A673 (cell line): ENCODE measurements around the gene CBX1. TPM values are rescaled to one million over a fixed set of nuclear protein-coding genes. Genes with fewer than 3 reads are reported as not detected.

Experiments
- BruUV-seq: library from RNA; stranded (reverse); fragments of 400-500 nt; replicated peaks from 2 replicates; lab custom pipeline; 2021; lab: Mats Ljungman, UMichigan
- CTCF ChIA-PET: fragments of 300-600 bp; sonication (Branson Sonifier 250); formaldehyde crosslinking; loops from one replicate; lab custom pipeline; 2022; ENCODE audit warnings: antibody characterized with exemption; lab: Charles Lee
- POLR2A ChIA-PET: fragments of 300-600 bp; sonication (Branson Sonifier 250); formaldehyde crosslinking; loops from one replicate; lab custom pipeline; 2022; ENCODE audit warnings: antibody characterized with exemption; ENCODE audit not compliant: low non-redundant PET; lab: Charles Lee
- DNase-seq: peaks from one replicate; pipeline ENCODE4 v3.0.0-alpha.2; 2015; ENCODE audit warnings: low spot score
- H3K27ac ChIP-seq: fragments of 200-600 bp; sonication (generic); 2 replicates; pipeline ENCODE4 v1.5.1; 2016; ENCODE audit warnings: mixed run types, low read depth, mild to moderate bottlenecking, mixed read lengths, antibody characterized with exemption, low read length; ENCODE audit not compliant: poor library complexity, severe bottlenecking
- H3K27me3 ChIP-seq: fragments of 200-600 bp; sonication (generic); replicated peaks from 2 replicates; pipeline ENCODE4 v1.6.1; 2017; ENCODE audit warnings: mixed run types, low read depth, mild to moderate bottlenecking, mixed read lengths, antibody characterized with exemption, low read length; ENCODE audit not compliant: insufficient read depth, poor library complexity
- H3K36me3 ChIP-seq: fragments of 200-600 bp; sonication (generic); 2 replicates; pipeline ENCODE4 v1.6.1; 2016; ENCODE audit warnings: mixed run types, mild to moderate bottlenecking, mixed read lengths, antibody characterized with exemption, low read length; ENCODE audit not compliant: insufficient read depth, poor library complexity, severe bottlenecking
- H3K4me1 ChIP-seq: fragments of 200-600 bp; sonication (generic); 2 replicates; pipeline ENCODE4 v1.6.1; 2017; ENCODE audit warnings: mixed run types, mild to moderate bottlenecking, mixed read lengths, antibody characterized with exemption, low read length; ENCODE audit not compliant: insufficient read depth, poor library complexity, severe bottlenecking
- H3K4me3 ChIP-seq: fragments of 200-600 bp; sonication (generic); 2 replicates; pipeline ENCODE4 v1.5.1; 2016; ENCODE audit warnings: low read depth, mixed run types, mild to moderate bottlenecking, mixed read lengths, low read length; ENCODE audit not compliant: poor library complexity, severe bottlenecking
- H3K9me3 ChIP-seq: fragments of 200-600 bp; sonication (generic); 2 replicates; pipeline ENCODE4 v1.6.1; 2016; ENCODE audit warnings: mixed run types, low read depth, mild to moderate bottlenecking, mixed read lengths, antibody characterized with exemption, low read length; ENCODE audit not compliant: poor library complexity, severe bottlenecking
- EZH2 ChIP-seq: fragments of 200-600 bp; sonication (generic); IDR thresholded peaks from 2 replicates; pipeline ENCODE4 v1.6.1; 2017; ENCODE audit warnings: borderline replicate concordance, low read depth, mild to moderate bottlenecking, mixed read lengths, antibody characterized with exemption, low read length; ENCODE audit not compliant: poor library complexity, severe bottlenecking
- intact Hi-C: fragments of 100-400 bp; cut with micrococcal nuclease; formaldehyde crosslinking; loops from one replicate; pipeline ENCODE4 v1.10.0; 2022; ENCODE audit not compliant: unreplicated experiment
- total RNA-seq: library from RNA; stranded (reverse); gene quantifications from 2 replicates; pipeline ENCODE4 v1.2.3, GENCODE V29; 2021
- TF ChIP-seq, protein P1 (sequence below): fragments of 300-800, 200-600 bp; sonication (generic); conservative IDR thresholded peaks from 2 replicates; pipeline ENCODE4 v1.5.1; 2017; ENCODE audit warnings: low read depth, mild to moderate bottlenecking, antibody characterized with exemption, low read length, moderate library complexity, mixed read lengths

The CBX1 gene
- total RNA-seq, 1 experiment from 2014 or later: 121 TPM

DNA sequence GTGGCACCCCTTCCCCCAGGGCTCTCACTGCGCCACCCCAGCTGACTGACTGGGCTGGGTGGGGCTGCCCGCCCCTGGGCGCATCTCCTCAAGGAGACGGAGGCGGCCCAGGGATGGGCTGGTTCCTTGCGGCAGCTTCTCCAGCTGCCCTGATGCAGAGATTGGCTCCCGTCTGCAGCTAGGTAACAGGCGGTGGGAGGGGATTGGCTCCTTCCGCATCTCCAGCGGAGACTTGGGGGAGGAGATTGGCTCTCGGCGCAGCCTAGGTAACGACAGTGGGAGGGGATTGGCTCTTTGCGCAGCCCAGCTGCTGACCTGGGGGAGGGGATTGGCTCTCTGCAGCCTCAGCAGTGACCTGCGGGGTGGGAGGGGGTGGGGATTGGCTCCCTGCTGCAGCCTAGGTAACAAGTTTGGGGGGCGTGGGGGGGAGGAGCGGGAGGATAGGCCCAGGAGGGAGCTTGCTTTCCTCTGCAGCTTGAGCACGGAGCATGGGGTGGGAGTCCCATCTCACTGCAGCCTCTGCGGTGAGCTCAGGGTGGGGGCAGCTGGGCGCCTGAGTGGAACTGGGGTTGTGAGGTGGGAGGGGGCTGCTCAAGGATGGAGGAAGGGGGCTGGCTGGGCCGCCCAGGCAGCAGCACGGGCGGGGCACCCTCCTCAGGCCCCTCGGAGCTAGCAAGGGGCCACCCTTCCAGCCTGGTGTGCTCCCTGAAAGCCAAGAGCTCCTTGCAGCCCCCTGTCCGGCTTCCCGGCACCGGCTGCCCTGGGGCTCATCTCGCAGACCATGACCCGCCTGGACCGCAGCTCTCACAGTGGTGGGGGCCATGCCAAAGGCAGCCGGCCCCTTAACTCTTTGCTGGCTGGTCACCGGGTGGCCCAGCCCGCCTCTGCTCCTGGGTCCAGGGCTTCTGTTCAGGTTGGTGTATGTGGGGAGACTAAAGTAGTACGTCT is 46.8 kb downstream of the CBX1 start:
- intact Hi-C loops: loop anchor here (1.0 kb wide), 1 partner anchor 12 kb away; no protein-coding TSS in a partner anchor
- no peaks in the 10 kb centered on the region for H3K9me3 ChIP-seq
- peak overlapping the region; percentile 38 for H3K4me3 ChIP-seq
- no TSS peak for BruUV-seq
- peak overlapping the region; percentile 98 for H3K27ac ChIP-seq
- H3K4me1 ChIP-seq: peaks cover 68% of the 10 kb centered on the region
- ChIA-PET CTCF (interaction anchor here (0.6 to 1.7 kb wide), 4 partner anchors 12 to 84 kb away, joined by 3 to 7 read pairs (median 5); partner anchors contain the start of gene CDK5RAP3), POLR2A (interaction anchor here (0.5 to 2.0 kb wide), 7 partner anchors 11 to 561 kb away, joined by 3 to 13 read pairs (median 9); partner anchors contain the start of genes HOXB8 and SNX11)
- H3K36me3 ChIP-seq: peaks cover 60% of the 10 kb centered on the region
- peak; percentile 94 for DNase-seq
- TF ChIP-seq EZH2: no peak
- TF ChIP-seq, protein P1, sequence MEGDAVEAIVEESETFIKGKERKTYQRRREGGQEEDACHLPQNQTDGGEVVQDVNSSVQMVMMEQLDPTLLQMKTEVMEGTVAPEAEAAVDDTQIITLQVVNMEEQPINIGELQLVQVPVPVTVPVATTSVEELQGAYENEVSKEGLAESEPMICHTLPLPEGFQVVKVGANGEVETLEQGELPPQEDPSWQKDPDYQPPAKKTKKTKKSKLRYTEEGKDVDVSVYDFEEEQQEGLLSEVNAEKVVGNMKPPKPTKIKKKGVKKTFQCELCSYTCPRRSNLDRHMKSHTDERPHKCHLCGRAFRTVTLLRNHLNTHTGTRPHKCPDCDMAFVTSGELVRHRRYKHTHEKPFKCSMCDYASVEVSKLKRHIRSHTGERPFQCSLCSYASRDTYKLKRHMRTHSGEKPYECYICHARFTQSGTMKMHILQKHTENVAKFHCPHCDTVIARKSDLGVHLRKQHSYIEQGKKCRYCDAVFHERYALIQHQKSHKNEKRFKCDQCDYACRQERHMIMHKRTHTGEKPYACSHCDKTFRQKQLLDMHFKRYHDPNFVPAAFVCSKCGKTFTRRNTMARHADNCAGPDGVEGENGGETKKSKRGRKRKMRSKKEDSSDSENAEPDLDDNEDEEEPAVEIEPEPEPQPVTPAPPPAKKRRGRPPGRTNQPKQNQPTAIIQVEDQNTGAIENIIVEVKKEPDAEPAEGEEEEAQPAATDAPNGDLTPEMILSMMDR: no peak
- no peaks in the 10 kb centered on the region for H3K27me3 ChIP-seq

DNA sequence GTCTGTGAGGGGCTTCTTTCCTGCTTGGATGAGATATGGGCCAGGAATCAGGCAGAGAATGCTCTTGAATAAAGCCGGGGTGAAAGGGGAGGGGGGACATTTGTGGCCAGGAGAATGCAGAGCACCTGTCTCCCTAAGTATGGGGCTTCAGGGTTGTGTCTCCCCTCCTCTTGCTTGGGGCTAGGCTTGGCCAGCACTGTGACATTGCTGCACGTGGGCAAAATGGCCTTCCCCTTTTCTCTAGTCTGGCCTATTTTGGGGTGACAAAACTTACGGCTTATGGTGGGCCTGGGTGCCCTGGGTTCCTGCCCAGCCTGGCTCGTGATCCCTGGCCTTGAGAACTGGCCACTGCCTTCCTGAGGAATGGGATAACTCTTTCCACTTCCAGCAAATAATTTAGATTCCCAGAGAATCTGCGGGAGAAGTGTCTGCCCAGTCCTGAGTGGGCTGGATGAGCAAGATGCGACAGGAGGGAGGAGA is 47.5 kb downstream of the CBX1 start:
- no peak for TF ChIP-seq EZH2
- TF ChIP-seq, protein P1: no peak
- Histone ChIP-seq H3K4me1 (peaks cover 71% of the 10 kb centered on the region), H3K36me3 (peaks cover 53% of the 10 kb centered on the region), H3K27me3 (no peaks in the 10 kb centered on the region), H3K9me3 (no peaks in the 10 kb centered on the region), H3K27ac (peak overlapping the region; percentile 93), H3K4me3 (peak overlapping the region; percentile 7)
- ChIA-PET CTCF (interaction anchor here (0.6 to 1.7 kb wide), 3 partner anchors 13 to 104 kb away, joined by 3 to 7 read pairs (median 4); no protein-coding TSS in a partner anchor), POLR2A (interaction anchor here (0.5 to 0.6 kb wide), 2 partner anchors 15 to 62 kb away, joined by 3 to 4 read pairs; no protein-coding TSS in a partner anchor)
- no TSS peak for BruUV-seq
- DNase-seq: no peak
- intact Hi-C loops: loop anchor here (1.0 kb wide), 1 partner anchor 13 kb away; no protein-coding TSS in a partner anchor

DNA sequence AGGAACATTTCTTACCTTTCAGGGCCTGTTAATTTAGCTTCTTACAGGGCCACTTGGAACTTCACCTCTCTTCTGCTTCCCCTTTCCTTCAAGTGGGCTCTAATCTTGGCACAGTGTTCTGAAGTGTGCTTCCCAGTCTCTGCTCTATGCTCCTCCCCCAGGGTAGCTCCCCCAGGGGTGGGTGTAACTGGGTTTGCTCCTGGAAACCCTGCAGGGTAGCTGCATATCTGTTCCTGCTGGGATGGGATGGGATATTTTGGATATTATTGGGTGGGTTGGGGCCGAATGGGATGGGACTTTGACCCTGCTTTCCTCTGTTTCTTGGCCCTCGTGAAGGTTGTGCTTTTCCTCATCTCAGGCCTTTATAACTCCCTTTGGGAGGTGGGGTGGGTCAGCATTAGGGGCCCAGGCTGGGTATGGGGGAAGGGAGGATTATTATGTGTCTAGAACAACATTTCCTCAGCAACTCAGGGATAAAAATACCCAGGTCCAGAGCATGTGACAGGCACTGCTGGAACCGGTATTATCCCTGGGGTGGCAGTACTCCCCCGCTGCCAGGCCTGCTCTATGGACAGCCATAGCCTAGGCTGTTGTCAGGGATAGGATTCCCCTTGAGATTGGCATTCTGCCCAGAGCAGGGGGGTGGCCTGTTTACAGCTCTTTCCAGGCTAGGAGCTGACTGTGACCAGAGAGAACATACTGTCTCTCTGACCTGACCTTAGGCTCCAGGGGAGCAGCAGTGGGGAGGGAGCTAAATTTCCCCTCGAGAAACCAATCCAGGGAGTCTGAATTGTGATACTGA is 48.1 kb downstream of the CBX1 start:
- Histone ChIP-seq H3K36me3 (peaks cover 46% of the 10 kb centered on the region), H3K27ac (peak overlapping the region; percentile 93), H3K4me3 (peak overlapping the region; percentile 15), H3K27me3 (no peaks in the 10 kb centered on the region), H3K9me3 (no peaks in the 10 kb centered on the region), H3K4me1 (peaks cover 71% of the 10 kb centered on the region)
- BruUV-seq: no TSS peak
- ChIA-PET POLR2A (interaction anchor here (0.5 kb wide), 1 partner anchor 15 kb away, joined by 3 read pairs; no protein-coding TSS in a partner anchor), CTCF (interaction anchor here (0.6 kb wide), 2 partner anchors 105 to 298 kb away, joined by 3 to 6 read pairs; no protein-coding TSS in a partner anchor)
- TF ChIP-seq, protein P1: no peak
- no peak for TF ChIP-seq EZH2
- intact Hi-C loops: no loop called here
- peak; percentile 81 for DNase-seq
